Gastrocnemius medialis (tissue), 4 donors: ENCODE results near the gene HMGN5.

Experiments used
- CTCF ChIP-seq, 5 experiments: fragments of 450-650 bp in 3 of 5; fragments of 200-600 bp in 2 of 5; sonication (generic) in 2 of 5; IDR thresholded peaks in 4 of 5; conservative IDR thresholded peaks in 1 of 5; 1 replicate in 4 of 5; 2 replicates in 1 of 5; pipeline ENCODE4 v1.5.1; 2016 to 2019; ENCODE audit warnings: antibody characterized with exemption in 5 of 5, mild to moderate bottlenecking in 3 of 5, moderate library complexity in 3 of 5
- POLR2A ChIP-seq, 2 donors: fragments of 450-650 bp; IDR thresholded peaks; one replicate each; pipeline ENCODE4 v1.6.1; 2017; ENCODE audit warnings: antibody characterized with exemption in 2 of 2, mild to moderate bottlenecking in 2 of 2, moderate library complexity in 2 of 2

GRCh38 chrX:81120258-81120935, 81.3 kb downstream of the HMGN5 start:
- TF ChIP-seq CTCF (IDR thresholded peaks at IDR 0.05 in 4 of 5, conservative IDR thresholded peaks at IDR 0.05 in 1 of 5) (no peak), POLR2A (IDR thresholded peaks at IDR 0.05) (no peak)
